Transverse colon (tissue), 3 donors: ENCODE data around the gene UBXN1.

Experiments
- EP300 ChIP-seq: sonication (generic); formaldehyde crosslinking; IDR thresholded peaks from one replicate; pipeline ENCODE4 v1.6.1; 2017; ENCODE audit warnings: antibody characterized with exemption, low read depth
- POLR2A ChIP-seq: fragments of 450-650 bp; IDR thresholded peaks from one replicate; pipeline ENCODE4 v1.6.1; 2016; ENCODE audit warnings: antibody characterized with exemption, mild to moderate bottlenecking, moderate library complexity
- TF ChIP-seq, protein P1 (sequence below), 5 experiments: fragments of 200-600 bp in 3 of 5; fragments of 450-650 bp in 2 of 5; sonication (generic) in 3 of 5; IDR thresholded peaks; 1 replicate in 2 of 5; 2 replicates in 3 of 5; pipeline ENCODE4 v1.5.1; 2016 to 2017; ENCODE audit warnings: antibody characterized with exemption in 5 of 5, inconsistent platforms in 3 of 5, mild to moderate bottlenecking in 2 of 5, moderate library complexity in 1 of 5

DNA sequence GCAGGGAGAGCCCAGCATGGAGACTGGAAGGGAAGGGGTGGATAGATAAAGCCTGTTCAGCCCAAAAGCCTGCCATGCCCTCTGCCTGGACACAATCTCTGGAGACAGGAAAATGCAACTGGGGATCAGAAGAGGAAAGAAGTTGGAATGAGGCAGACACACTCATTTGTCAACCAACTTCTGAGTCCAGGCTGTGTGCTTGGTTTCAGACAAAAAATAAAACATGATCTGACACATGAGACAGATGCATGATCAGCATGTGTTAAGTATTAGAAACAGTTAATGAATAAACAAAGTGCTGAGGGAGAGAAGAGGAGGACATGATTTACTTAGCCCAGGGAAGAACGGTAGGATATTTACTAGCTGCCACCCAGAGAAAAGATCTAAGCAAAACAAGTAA is 9.6 kb upstream of the UBXN1 start:
- TF ChIP-seq, protein P1, sequence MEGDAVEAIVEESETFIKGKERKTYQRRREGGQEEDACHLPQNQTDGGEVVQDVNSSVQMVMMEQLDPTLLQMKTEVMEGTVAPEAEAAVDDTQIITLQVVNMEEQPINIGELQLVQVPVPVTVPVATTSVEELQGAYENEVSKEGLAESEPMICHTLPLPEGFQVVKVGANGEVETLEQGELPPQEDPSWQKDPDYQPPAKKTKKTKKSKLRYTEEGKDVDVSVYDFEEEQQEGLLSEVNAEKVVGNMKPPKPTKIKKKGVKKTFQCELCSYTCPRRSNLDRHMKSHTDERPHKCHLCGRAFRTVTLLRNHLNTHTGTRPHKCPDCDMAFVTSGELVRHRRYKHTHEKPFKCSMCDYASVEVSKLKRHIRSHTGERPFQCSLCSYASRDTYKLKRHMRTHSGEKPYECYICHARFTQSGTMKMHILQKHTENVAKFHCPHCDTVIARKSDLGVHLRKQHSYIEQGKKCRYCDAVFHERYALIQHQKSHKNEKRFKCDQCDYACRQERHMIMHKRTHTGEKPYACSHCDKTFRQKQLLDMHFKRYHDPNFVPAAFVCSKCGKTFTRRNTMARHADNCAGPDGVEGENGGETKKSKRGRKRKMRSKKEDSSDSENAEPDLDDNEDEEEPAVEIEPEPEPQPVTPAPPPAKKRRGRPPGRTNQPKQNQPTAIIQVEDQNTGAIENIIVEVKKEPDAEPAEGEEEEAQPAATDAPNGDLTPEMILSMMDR (IDR thresholded peaks at IDR 0.05) = no peak
- no peak for TF ChIP-seq POLR2A
- TF ChIP-seq EP300 = no peak
